Caco-2 (cell line): ENCODE measurements around the gene DUSP3. TPM values are rescaled to one million over a fixed set of nuclear protein-coding genes. Genes with fewer than 3 reads are reported as not detected.

Experiments
- BruUV-seq: library from RNA; stranded (reverse); fragments of 400-500 nt; replicated peaks from 2 replicates; lab custom pipeline; 2021; lab: Mats Ljungman, UMichigan
- CTCF ChIA-PET: fragments of 300-600 bp; sonication (Branson Sonifier 250); formaldehyde crosslinking; loops from one replicate; lab custom pipeline; 2022; ENCODE audit warnings: antibody characterized with exemption; lab: Charles Lee
- POLR2A ChIA-PET: fragments of 300-600 bp; sonication (Branson Sonifier 250); formaldehyde crosslinking; loops from one replicate; lab custom pipeline; 2022; ENCODE audit warnings: antibody characterized with exemption; lab: Charles Lee
- DNase-seq, 2 experiments: peaks; one replicate each; pipeline versions ENCODE4 v3.0.0 to v3.0.0-alpha.2; 2020 to 2022
- H3K27me3 ChIP-seq: replicated peaks from 2 replicates; pipeline ENCODE4 v1.6.0; 2011; ENCODE audit warnings: low read length; ENCODE audit not compliant: control insufficient read depth, insufficient read depth
- H3K36me3 ChIP-seq: 2 replicates; pipeline ENCODE4 v1.5.1; 2011; ENCODE audit warnings: low read length; ENCODE audit not compliant: control insufficient read depth, insufficient read depth
- H3K4me1 ChIP-seq: fragments of 250-450 bp; sonication (Bioruptor Pico); 2 replicates; pipeline ENCODE4 v1.5.1; 2020; ENCODE audit warnings: mild to moderate bottlenecking
- H3K4me3 ChIP-seq: 2 replicates; pipeline ENCODE4 v1.5.1; 2011; ENCODE audit warnings: low read depth, mild to moderate bottlenecking, control low read depth, low read length
- H3K9me3 ChIP-seq: fragments of 250-450 bp; sonication (Bioruptor Pico); 2 replicates; pipeline ENCODE4 v1.5.1; 2020; ENCODE audit warnings: mild to moderate bottlenecking, moderate library complexity
- H3K27ac Mint-ChIP-seq: one replicate; pipeline ENCODE4 v1.8.0; 2022; ENCODE audit warnings: mixed read lengths; ENCODE audit not compliant: unreplicated experiment
- H3K27me3 Mint-ChIP-seq: one replicate; pipeline ENCODE4 v1.8.0; 2022; ENCODE audit warnings: mixed read lengths; ENCODE audit not compliant: insufficient read depth, unreplicated experiment
- H3K36me3 Mint-ChIP-seq: one replicate; pipeline ENCODE4 v1.8.0; 2022; ENCODE audit warnings: mild to moderate bottlenecking, mixed read lengths; ENCODE audit not compliant: insufficient read depth, unreplicated experiment
- H3K4me1 Mint-ChIP-seq: one replicate; pipeline ENCODE4 v1.8.0; 2022; ENCODE audit warnings: low read depth, mixed read lengths; ENCODE audit not compliant: unreplicated experiment
- H3K4me3 Mint-ChIP-seq: one replicate; pipeline ENCODE4 v1.8.0; 2022; ENCODE audit warnings: mild to moderate bottlenecking, moderate library complexity, mixed read lengths; ENCODE audit not compliant: unreplicated experiment
- H3K9me3 Mint-ChIP-seq: one replicate; pipeline ENCODE4 v1.8.0; 2022; ENCODE audit warnings: mixed read lengths; ENCODE audit not compliant: unreplicated experiment
- CTCF ChIP-seq, 2 experiments: fragments of 200-600 bp in 1 of 2; IDR thresholded peaks; 1 replicate in 1 of 2; 2 replicates in 1 of 2; pipeline versions ENCODE4 v1.5.1 to v1.8.0; 2011 to 2022; ENCODE audit warnings: antibody characterized with exemption in 1 of 2, control low read depth in 1 of 2, inconsistent platforms in 1 of 2, low read depth in 1 of 2, low read length in 1 of 2, mild to moderate bottlenecking in 1 of 2, moderate library complexity in 1 of 2; ENCODE audit not compliant: insufficient read depth in 1 of 2, severe bottlenecking in 1 of 2, unreplicated experiment in 1 of 2
- intact Hi-C: fragments of 100-400 bp; cut with micrococcal nuclease; formaldehyde crosslinking; loops from one replicate; pipeline ENCODE4 v1.10.0; 2022; ENCODE audit not compliant: unreplicated experiment
- total RNA-seq: library from RNA; stranded (reverse); gene quantifications from 2 replicates; pipeline ENCODE4 v1.2.3, GENCODE V29; 2022

The DUSP3 gene
- total RNA-seq, 1 experiment from 2014 or later: 86.3 TPM

GRCh38 chr17:43741636-43742035 lies 37.1 kb downstream of the DUSP3 start:
- ChIA-PET POLR2A (no interaction called here), CTCF (interaction anchor here (0.6 to 0.7 kb wide), 2 partner anchors 35 to 257 kb away, joined by 3 read pairs; no protein-coding TSS in a partner anchor)
- no peak for DNase-seq
- Mint-ChIP-seq H3K36me3 (no peaks in the 10 kb centered on the region), H3K27ac (no peak overlapping the region), H3K9me3 (no peaks in the 10 kb centered on the region), H3K4me1 (peaks cover 7% of the 10 kb centered on the region), H3K27me3 (peaks cover 7% of the 10 kb centered on the region), H3K4me3 (no peak overlapping the region)
- intact Hi-C loops: no loop called here
- Histone ChIP-seq H3K9me3 (no peaks in the 10 kb centered on the region), H3K4me1 (no peaks in the 10 kb centered on the region), H3K27me3 (no peaks in the 10 kb centered on the region), H3K36me3 (no peaks in the 10 kb centered on the region), H3K4me3 (no peak overlapping the region)
- TF ChIP-seq CTCF (IDR thresholded peaks at IDR 0.05; ENCODE audit: insufficient read depth in 1 of 2, low read depth in 1 of 2, low read length in 1 of 2, severe bottlenecking in 1 of 2, unreplicated experiment in 1 of 2): no peak
- BruUV-seq: no TSS peak

GRCh38 chr17:43740541-43740940 lies 38.2 kb downstream of the DUSP3 start:
- Histone ChIP-seq H3K27me3 (no peaks in the 10 kb centered on the region), H3K36me3 (no peaks in the 10 kb centered on the region), H3K4me1 (no peaks in the 10 kb centered on the region), H3K9me3 (no peaks in the 10 kb centered on the region), H3K4me3 (no peak overlapping the region)
- no peaks in the 10 kb centered on the region for H3K9me3 Mint-ChIP-seq
- intact Hi-C loops: no loop called here
- peaks cover 7% of the 10 kb centered on the region for H3K27me3 Mint-ChIP-seq
- no peaks in the 10 kb centered on the region for H3K36me3 Mint-ChIP-seq
- BruUV-seq: no TSS peak
- peaks cover 7% of the 10 kb centered on the region for H3K4me1 Mint-ChIP-seq
- CTCF ChIA-PET: no interaction called here
- H3K4me3 Mint-ChIP-seq: no peak overlapping the region
- DNase-seq: no peak
- H3K27ac Mint-ChIP-seq: no peak overlapping the region
- TF ChIP-seq CTCF (IDR thresholded peaks at IDR 0.05; ENCODE audit: insufficient read depth in 1 of 2, low read depth in 1 of 2, low read length in 1 of 2, severe bottlenecking in 1 of 2, unreplicated experiment in 1 of 2): no peak
- POLR2A ChIA-PET: no interaction called here

GRCh38 chr17:43737722-43738121 lies 41.1 kb downstream of the DUSP3 start:
- CTCF ChIA-PET: no interaction called here
- intact Hi-C loops: no loop called here
- peaks cover 9% of the 10 kb centered on the region for H3K9me3 Mint-ChIP-seq
- H3K36me3 ChIP-seq: no peaks in the 10 kb centered on the region
- H3K36me3 Mint-ChIP-seq: no peaks in the 10 kb centered on the region
- H3K9me3 ChIP-seq: peaks cover 9% of the 10 kb centered on the region; the same call in 1 of the 2 replicates
- H3K27ac Mint-ChIP-seq: no peak overlapping the region
- no peak for DNase-seq
- no peak overlapping the region for H3K4me3 ChIP-seq
- POLR2A ChIA-PET: no interaction called here
- no peaks in the 10 kb centered on the region for H3K27me3 ChIP-seq
- no peak overlapping the region for H3K4me3 Mint-ChIP-seq
- no peak for TF ChIP-seq CTCF (IDR thresholded peaks at IDR 0.05; ENCODE audit: insufficient read depth in 1 of 2, low read depth in 1 of 2, low read length in 1 of 2, severe bottlenecking in 1 of 2, unreplicated experiment in 1 of 2)
- H3K4me1 Mint-ChIP-seq: peaks cover 7% of the 10 kb centered on the region
- BruUV-seq: no TSS peak
- no peaks in the 10 kb centered on the region for H3K27me3 Mint-ChIP-seq
- no peaks in the 10 kb centered on the region for H3K4me1 ChIP-seq
